Right lobe of liver (tissue), 4 donors: Measurements from ENCODE around the gene MT1E.

ENCODE experiments used
- CTCF ChIP-seq, 4 donors: fragments of 200-600 bp in 3 of 4; fragments of 450-650 bp in 1 of 4; IDR thresholded peaks; one replicate each; pipeline versions ENCODE4 v1.5.1 to v1.8.0; 2016 to 2022; ENCODE audit warnings: antibody characterized with exemption in 4 of 4, mild to moderate bottlenecking in 2 of 4
- POLR2A ChIP-seq: fragments of 450-650 bp; IDR thresholded peaks from one replicate; pipeline ENCODE4 v1.6.1; 2017; ENCODE audit warnings: antibody characterized with exemption, mild to moderate bottlenecking
- donor health status: DM: no; HTN: no; CAD: no.
- donor health status: DM: no; HTN: no; CAD: no.
- donor health status: DM: no; HTN: yes; CAD: no.

DNA sequence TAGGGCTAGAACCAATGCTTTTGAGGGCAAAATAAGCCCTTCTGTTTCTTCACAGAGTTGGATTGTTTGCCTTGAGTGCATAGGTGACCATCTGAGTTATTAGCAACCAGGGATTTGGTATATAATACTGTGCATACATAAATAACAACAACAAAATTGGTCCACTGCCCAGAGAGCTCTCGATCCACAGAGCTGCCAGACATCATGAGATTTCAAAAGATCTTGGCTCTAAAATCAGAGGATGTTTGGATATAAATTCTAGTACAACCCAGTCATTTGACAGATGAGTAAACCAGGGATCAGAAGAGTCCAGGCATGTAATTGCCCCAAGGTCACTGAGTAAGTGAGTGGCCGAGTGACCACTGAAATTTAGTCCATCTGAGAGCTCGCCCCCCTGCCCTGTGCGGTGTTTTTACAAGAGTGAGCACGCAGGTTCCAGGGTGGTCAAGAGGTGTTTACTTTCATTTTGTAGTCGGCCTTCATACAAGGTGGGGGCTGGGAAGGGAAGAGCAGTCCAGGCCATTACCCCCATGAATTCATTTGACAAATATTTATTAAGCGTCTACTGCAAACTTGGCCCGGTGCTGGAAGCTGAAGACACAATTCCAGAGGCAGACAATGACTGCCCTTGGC lies 19.0 kb upstream of the MT1E start:
- no peak for TF ChIP-seq CTCF (IDR thresholded peaks at IDR 0.05)
- no peak for TF ChIP-seq POLR2A
